ENCODE measurements around the gene SLC35G6. TPM values are rescaled to one million over a fixed set of nuclear protein-coding genes. Genes with fewer than 3 reads are reported as not detected.
"Not testable (repeated sequence)": the region's sequence is repeated elsewhere in the genome, so short reads cannot be mapped to it uniquely, and the experiment has no call there.

SLC35G6 gene
- total RNA-seq, 3 donors from 2014 or later = not detected

GRCh38 chr17:7466639-7467341 lies 14.5 kb upstream of the SLC35G6 start:
- Histone ChIP-seq H3K4me1 (no peaks in the 10 kb centered on the region), H3K27ac (peak overlapping the region; percentile 67 to 89), H3K27me3 (no peaks in the 10 kb centered on the region), H3K4me3 (peak overlapping the region in 1 of 3 donors; percentile 20), H3K36me3 (no peaks in the 10 kb centered on the region), H3K9me3 (no peaks in the 10 kb centered on the region)
- intact Hi-C loops (cut with DNase I; ENCODE audit: low total_unique reads) = loop anchor here (1.0 kb wide), 1 partner anchor 27 kb away; no protein-coding TSS in a partner anchor
- TF ChIP-seq CTCF (IDR thresholded peaks at IDR 0.05) (no peak), POLR2A (IDR thresholded peaks at IDR 0.05) (no peak), POLR2AphosphoS5 (IDR thresholded peaks at IDR 0.05) (peak in 2 of 3 donors; percentile 34 to 42)
- DNase-seq (ENCODE audit: low spot score in 2 of 2) = no peak

GRCh38 chr17:7467498-7467897 lies 13.7 kb upstream of the SLC35G6 start:
- Histone ChIP-seq H3K9me3 (no peaks in the 10 kb centered on the region), H3K36me3 (no peaks in the 10 kb centered on the region), H3K4me3 (no peak overlapping the region), H3K27ac (peak overlapping the region; percentile 67 to 89), H3K4me1 (no peaks in the 10 kb centered on the region), H3K27me3 (no peaks in the 10 kb centered on the region)
- no peak for TF ChIP-seq CTCF (IDR thresholded peaks at IDR 0.05)
- no peak for TF ChIP-seq POLR2A (IDR thresholded peaks at IDR 0.05)
- TF ChIP-seq POLR2AphosphoS5 (IDR thresholded peaks at IDR 0.05) = no peak
- no peak for DNase-seq (ENCODE audit: low spot score in 2 of 2)
- intact Hi-C loops (cut with DNase I; ENCODE audit: low total_unique reads) = loop anchor here (1.0 kb wide), 1 partner anchor 26 kb away; no protein-coding TSS in a partner anchor

GRCh38 chr17:7468290-7468689 lies 13.0 kb upstream of the SLC35G6 start:
- Histone ChIP-seq H3K9me3 (no peaks in the 10 kb centered on the region), H3K27me3 (no peaks in the 10 kb centered on the region), H3K36me3 (no peaks in the 10 kb centered on the region), H3K4me1 (no peaks in the 10 kb centered on the region), H3K4me3 (no peak overlapping the region), H3K27ac (peak overlapping the region in 1 of 2 donors; percentile 4)
- TF ChIP-seq POLR2A (IDR thresholded peaks at IDR 0.05) (no peak), POLR2AphosphoS5 (IDR thresholded peaks at IDR 0.05) (no peak), CTCF (IDR thresholded peaks at IDR 0.05) (no peak)
- DNase-seq (ENCODE audit: low spot score in 2 of 2) = no peak
- intact Hi-C loops (cut with DNase I; ENCODE audit: low total_unique reads) = no loop called here

GRCh38 chr17:7468804-7469389 lies 12.3 kb upstream of the SLC35G6 start:
- no peaks in the 10 kb centered on the region for H3K9me3 ChIP-seq
- H3K4me1 ChIP-seq = no peaks in the 10 kb centered on the region
- H3K4me3 ChIP-seq = no peak overlapping the region
- no peak for DNase-seq (ENCODE audit: low spot score in 2 of 2)
- intact Hi-C loops (cut with DNase I; ENCODE audit: low total_unique reads) = no loop called here
- no peaks in the 10 kb centered on the region for H3K36me3 ChIP-seq
- no peak for TF ChIP-seq POLR2A (IDR thresholded peaks at IDR 0.05)
- TF ChIP-seq POLR2AphosphoS5 (IDR thresholded peaks at IDR 0.05) = no peak
- TF ChIP-seq CTCF (IDR thresholded peaks at IDR 0.05) = no peak
- peak overlapping the region; percentile 4 to 10 for H3K27ac ChIP-seq
- no peaks in the 10 kb centered on the region for H3K27me3 ChIP-seq

- H3K36me3 ChIP-seq; H3K4me1 ChIP-seq; H3K27me3 ChIP-seq; intact Hi-C loops (cut with DNase I; ENCODE audit: low total_unique reads); DNase-seq (ENCODE audit: low spot score in 2 of 2); H3K4me3 ChIP-seq; H3K27ac ChIP-seq; H3K9me3 ChIP-seq: not testable (repeated sequence)
Measured at GRCh38 chr17:7469843-7470242, 11.4 kb upstream of the SLC35G6 start.

GRCh38 chr17:7470457-7470973 lies 10.7 kb upstream of the SLC35G6 start:
- H3K27ac ChIP-seq; H3K36me3 ChIP-seq; DNase-seq (ENCODE audit: low spot score in 2 of 2); H3K4me1 ChIP-seq; H3K27me3 ChIP-seq; intact Hi-C loops (cut with DNase I; ENCODE audit: low total_unique reads); H3K4me3 ChIP-seq; H3K9me3 ChIP-seq: not testable (repeated sequence)

Measured in breast epithelium (tissue), 4 donors.